ENCODE results near the gene DBN1.

The DBN1 gene

GRCh38 chr5:177410575-177410974 lies 62.9 kb downstream of the DBN1 start:
- in situ Hi-C loops (cut with HindIII; ENCODE audit: low sequenced_read_pairs), result no loop called here

DNA sequence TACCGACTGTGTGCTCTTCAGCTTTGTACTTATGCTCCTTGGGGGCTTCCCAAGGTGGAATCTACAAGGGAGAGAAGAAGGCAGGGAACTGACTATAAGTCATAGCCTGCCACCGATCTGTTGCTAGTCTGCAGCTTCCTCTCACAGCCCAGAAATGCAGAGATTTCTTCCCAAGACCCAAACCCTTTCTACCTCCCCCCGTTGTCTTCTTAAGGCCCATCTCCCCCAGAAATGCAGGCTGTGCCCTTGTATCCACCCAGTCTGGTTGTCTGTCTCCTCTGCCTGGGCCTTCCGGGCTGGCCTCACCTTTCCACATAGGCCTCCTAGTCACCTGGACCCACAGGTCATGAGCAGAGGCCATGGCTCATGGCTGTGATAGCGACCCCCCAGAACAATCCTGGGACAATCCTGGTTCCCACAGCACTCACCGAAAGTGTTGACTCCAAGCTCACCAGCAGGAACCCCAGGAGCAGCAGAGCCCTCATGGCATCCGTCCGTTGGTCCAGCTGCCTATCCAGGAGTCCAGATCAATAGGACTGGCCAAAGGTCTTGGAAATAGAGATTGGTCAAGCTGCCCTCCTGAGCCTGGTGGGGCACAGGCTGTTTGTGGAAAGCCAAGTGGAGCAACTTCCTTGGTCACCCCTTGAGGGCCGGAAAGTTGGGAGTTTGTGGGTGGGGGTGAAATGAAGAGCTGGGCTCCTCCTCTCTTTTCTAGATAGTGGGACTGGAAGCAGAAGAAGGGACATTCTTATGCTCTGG lies 64.2 kb downstream of the DBN1 start, which contains the start of gene F12:
TSS of gene F12 (minus strand) at position 522 of the 759 bp plus-strand sequence. CDS start at position 485, 37 bp downstream.
- in situ Hi-C loops (cut with HindIII; ENCODE audit: low sequenced_read_pairs), result no loop called here

All from DLD1 (cell line).